ENCODE data around the gene EVI2B. TPM values are rescaled to one million over a fixed set of nuclear protein-coding genes. Genes with fewer than 3 reads are reported as not detected.

The EVI2B gene
- total RNA-seq, 1 experiment from 2014 or later: not detected

GRCh38 chr17:31320791-31321190 lies 6.9 kb upstream of the EVI2B start:
- H3K9me3 Mint-ChIP-seq: no peaks in the 10 kb centered on the region
- no peaks in the 10 kb centered on the region for H3K27me3 ChIP-seq (ENCODE audit: insufficient read depth, low read length)
- no peak overlapping the region for H3K27ac Mint-ChIP-seq
- no peak overlapping the region for H4K8ac ChIP-seq (replicated peaks; ENCODE audit: insufficient read length, low read depth, low read length)
- H3K9me3 ChIP-seq (ENCODE audit: control insufficient read depth, low read depth, low read length): no peaks in the 10 kb centered on the region
- no peak overlapping the region for H2BK20ac ChIP-seq (ENCODE audit: low read depth, low read length, poor library complexity, severe bottlenecking)
- no peak overlapping the region for H2AK5ac ChIP-seq (ENCODE audit: insufficient read length, low read length)
- no peak overlapping the region for H3K14ac ChIP-seq (ENCODE audit: insufficient read depth, low read length)
- TF ChIP-seq CTCF (conservative IDR thresholded peaks at IDR 0.05): no peak
- no peaks in the 10 kb centered on the region for H3K79me2 ChIP-seq (ENCODE audit: insufficient read depth, low read length)
- no peak overlapping the region for H2BK120ac ChIP-seq (ENCODE audit: low read depth, low read length, poor library complexity, severe bottlenecking)
- H3K36me3 Mint-ChIP-seq (ENCODE audit: insufficient read depth in 1 of 3, low read depth in 3 of 3): peaks cover 0 to 1% (median 0%) of the 10 kb centered on the region in 3 experiments; a peak in 2 of 7 replicates
- no peak overlapping the region for H4K91ac ChIP-seq (ENCODE audit: insufficient read length, low read depth, low read length)
- H3K4me2 ChIP-seq (ENCODE audit: insufficient read depth, insufficient read length, low read length): no peak overlapping the region
- H4K20me1 ChIP-seq (ENCODE audit: control insufficient read depth, insufficient read depth, insufficient read length): no peaks in the 10 kb centered on the region
- no peak overlapping the region for H3K4me3 Mint-ChIP-seq
- no peak overlapping the region for H3K56ac ChIP-seq (ENCODE audit: insufficient read length, low read depth, low read length)
- peaks cover 5 to 8% of the 10 kb centered on the region in 2 experiments for H3K4me1 Mint-ChIP-seq
- no peak overlapping the region for H2BK5ac ChIP-seq (ENCODE audit: insufficient read length, low read length)
- no peaks in the 10 kb centered on the region for H3K79me1 ChIP-seq (ENCODE audit: insufficient read depth, low read depth, low read length, poor library complexity, severe bottlenecking)
- no peak overlapping the region for H3K4ac ChIP-seq (ENCODE audit: low read depth, low read length)
- H3K4me1 ChIP-seq (ENCODE audit: insufficient read depth, low read length): no peaks in the 10 kb centered on the region
- no peak overlapping the region for H4K5ac ChIP-seq (ENCODE audit: insufficient read length, low read depth, low read length)
- H2AFZ ChIP-seq (ENCODE audit: low read length): no peak overlapping the region
- H3T11ph ChIP-seq (ENCODE audit: low read length): no peak overlapping the region
- H3K23me2 ChIP-seq (ENCODE audit: insufficient read length, low read depth, low read length, poor library complexity, severe bottlenecking): no peaks in the 10 kb centered on the region
- H3K23ac ChIP-seq (ENCODE audit: insufficient read length, low read depth, low read length): no peak overlapping the region
- no peaks in the 10 kb centered on the region for H3K27me3 Mint-ChIP-seq (ENCODE audit: low read depth)
- no peak overlapping the region for H3K27ac ChIP-seq (ENCODE audit: insufficient read length, low read depth, low read length)
- DNase-seq: no peak
- H3K9ac ChIP-seq (ENCODE audit: extremely low read depth, insufficient read length, low read length): no peak overlapping the region
- no peak overlapping the region for H3K18ac ChIP-seq (ENCODE audit: insufficient read length, low read depth, low read length)
- H2BK15ac ChIP-seq (ENCODE audit: low read depth, low read length): no peak overlapping the region
- H2BK12ac ChIP-seq (ENCODE audit: insufficient read length, low read depth, low read length): no peak overlapping the region
- no CpG with 5 or more reads among the region's 1 CpG for WGBS (ENCODE audit: extremely low coverage, insufficient read length, low lambda C conversion rate)
